GM18870 (cell line): ENCODE data around the gene TXLNG.
A peak's percentile ranks its signal among the peaks of the same experiment; 100 is the strongest.
"Not testable (repeated sequence)": the region's sequence is repeated elsewhere in the genome, so short reads cannot be mapped to it uniquely, and the experiment has no call there.

ENCODE experiments used
- ATAC-seq: cut with Tn5 transposase; IDR thresholded peaks from one replicate; pipeline ENCODE4 v1.9.1; 2021; ENCODE audit warnings: moderate library complexity; ENCODE audit not compliant: unreplicated experiment

TXLNG gene

GRCh38 chrX:16786139-16786790 lies at the start of gene TXLNG:
Gene TXLNG, plus strand, starts transcription at chrX:16786466. Its CDS starts 22 bp downstream, at chrX:16786488.
- peak; percentile 100 for ATAC-seq

GRCh38 chrX:16737024-16737423 lies 49.2 kb upstream of the TXLNG start:
- no peak for ATAC-seq

GRCh38 chrX:16739574-16739973 lies 46.7 kb upstream of the TXLNG start:
- ATAC-seq, result no peak

GRCh38 chrX:16743604-16744325 lies 42.5 kb upstream of the TXLNG start:
- ATAC-seq, result no peak

- ATAC-seq, result no peak
Measured at GRCh38 chrX:16745102-16745501, 41.2 kb upstream of the TXLNG start.

GRCh38 chrX:16745659-16746058 lies 40.6 kb upstream of the TXLNG start:
- no peak for ATAC-seq

- no peak for ATAC-seq
Measured at GRCh38 chrX:16748425-16748824, 37.8 kb upstream of the TXLNG start.

- no peak for ATAC-seq
Measured at GRCh38 chrX:16750136-16750535, 36.1 kb upstream of the TXLNG start.

GRCh38 chrX:16754019-16754418 lies 32.2 kb upstream of the TXLNG start:
- ATAC-seq, result no peak

GRCh38 chrX:16756724-16757123 lies 29.5 kb upstream of the TXLNG start:
- ATAC-seq, result no peak

- ATAC-seq, result not testable (repeated sequence)
Measured at GRCh38 chrX:16761500-16761899, 24.8 kb upstream of the TXLNG start.

GRCh38 chrX:16762579-16762978 lies 23.7 kb upstream of the TXLNG start:
- ATAC-seq, result no peak

- ATAC-seq, result no peak
Measured at GRCh38 chrX:16765594-16765993, 20.7 kb upstream of the TXLNG start.

- no peak for ATAC-seq
Measured at GRCh38 chrX:16770970-16771482, 15.2 kb upstream of the TXLNG start.

GRCh38 chrX:16771483-16772398 lies 14.5 kb upstream of the TXLNG start:
- ATAC-seq, result no peak

GRCh38 chrX:16772460-16772859 lies 13.8 kb upstream of the TXLNG start:
- no peak for ATAC-seq

GRCh38 chrX:16774746-16775145 lies 11.5 kb upstream of the TXLNG start:
- ATAC-seq, result no peak

GRCh38 chrX:16778545-16778944 lies 7.7 kb upstream of the TXLNG start:
- ATAC-seq, result no peak

GRCh38 chrX:16778993-16779392 lies 7.3 kb upstream of the TXLNG start:
- ATAC-seq, result no peak

- ATAC-seq, result not testable (repeated sequence)
Measured at GRCh38 chrX:16779815-16780214, 6.5 kb upstream of the TXLNG start.

GRCh38 chrX:16783452-16783851 lies 2.8 kb upstream of the TXLNG start:
- ATAC-seq, result no peak
